Brain pericyte (primary cell): ENCODE results near the gene CENPX.

ENCODE experiments used
- DNase-seq: peaks from one replicate; pipeline ENCODE4 v3.0.0-alpha.2; 2012; ENCODE audit warnings: low read depth, low spot score

The CENPX gene

DNA sequence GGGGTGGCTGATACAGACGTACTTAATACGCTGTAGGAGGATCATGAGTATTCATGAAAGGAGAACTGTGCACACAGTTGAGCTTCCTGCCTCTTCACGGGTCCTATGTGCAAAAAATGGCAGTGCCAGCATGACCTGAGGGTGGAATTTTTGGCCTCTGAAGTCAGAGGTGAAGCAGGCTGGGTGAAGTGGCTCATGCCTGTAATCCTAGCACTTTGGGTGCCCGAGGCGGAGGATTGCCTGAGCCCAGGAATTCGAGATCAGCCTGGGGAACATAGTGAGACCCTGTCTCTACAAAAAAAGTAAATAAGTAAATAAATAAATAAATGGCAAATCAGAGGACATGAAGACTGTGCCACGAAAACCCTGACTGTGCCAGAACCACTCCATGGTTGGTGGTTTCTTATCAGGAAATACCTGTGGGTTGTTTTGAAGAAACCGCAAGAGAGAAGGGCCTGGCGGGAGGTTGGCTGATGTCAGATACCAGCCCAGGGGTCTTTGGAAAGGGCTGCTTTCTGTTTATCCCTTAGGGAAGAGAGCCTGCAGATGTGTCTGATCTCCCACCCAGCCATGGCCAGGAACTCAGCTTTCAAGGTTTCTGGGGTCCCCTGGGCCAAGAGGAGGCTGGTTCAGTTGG is 41.9 kb downstream of the CENPX start:
- no peak for DNase-seq

DNA sequence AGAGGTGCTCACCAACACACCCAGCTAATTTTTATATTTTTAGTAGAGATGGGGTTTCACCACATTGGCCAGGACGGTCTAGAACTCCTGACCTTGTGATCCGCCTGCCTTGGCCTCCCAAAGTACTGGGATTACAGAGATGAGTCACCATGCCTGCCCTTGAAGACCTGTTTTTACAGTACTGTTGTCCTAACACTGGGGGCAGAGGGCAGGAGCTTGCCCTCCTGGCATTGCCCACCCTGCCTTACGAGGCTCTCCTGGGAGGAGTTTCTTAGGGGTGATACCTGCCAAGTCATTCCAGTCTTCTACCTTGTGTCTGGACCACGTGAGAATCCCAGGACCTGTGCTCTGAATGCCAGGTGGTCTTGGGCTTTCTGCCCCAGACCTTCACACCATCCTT is 42.6 kb downstream of the CENPX start:
- no peak for DNase-seq

DNA sequence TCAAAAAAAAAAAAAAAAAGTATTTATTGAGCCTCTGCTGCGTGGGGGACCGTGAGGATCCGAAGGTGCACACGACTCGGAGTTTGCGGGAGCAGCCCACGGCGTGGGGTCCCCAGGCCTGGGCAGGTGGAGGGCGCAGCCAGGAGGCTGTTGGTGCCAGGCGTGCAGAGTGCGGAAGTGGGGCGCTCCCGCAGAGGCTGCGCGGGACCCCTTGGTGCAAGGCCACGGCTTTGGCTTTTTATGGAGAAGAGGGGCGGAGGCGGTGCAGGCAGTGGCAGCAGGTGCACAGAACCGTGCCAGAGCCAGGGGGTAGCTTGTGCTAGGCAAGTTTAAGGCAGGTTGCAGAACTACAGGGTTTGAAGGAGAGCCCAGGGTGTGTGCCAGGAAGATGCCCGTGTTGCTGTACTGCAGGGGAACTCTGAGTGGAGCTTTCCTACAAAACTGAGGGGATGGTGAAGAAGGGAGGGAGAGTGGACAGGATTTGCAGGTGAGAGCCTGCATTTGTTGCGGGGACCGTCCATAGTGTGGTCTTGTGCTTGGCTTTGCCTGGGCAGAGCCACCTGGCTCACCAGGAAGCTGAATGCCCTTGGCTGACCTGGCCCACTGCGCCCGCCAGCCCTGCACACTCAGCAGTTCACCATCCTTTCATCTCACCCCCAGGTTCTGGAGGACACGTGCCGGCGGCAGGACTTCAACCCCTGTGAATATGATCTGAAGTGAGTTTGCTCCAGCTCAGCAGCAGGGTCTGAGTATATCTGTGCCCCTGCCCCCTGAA is 44.0 kb downstream of the CENPX start:
- DNase-seq = no peak

DNA sequence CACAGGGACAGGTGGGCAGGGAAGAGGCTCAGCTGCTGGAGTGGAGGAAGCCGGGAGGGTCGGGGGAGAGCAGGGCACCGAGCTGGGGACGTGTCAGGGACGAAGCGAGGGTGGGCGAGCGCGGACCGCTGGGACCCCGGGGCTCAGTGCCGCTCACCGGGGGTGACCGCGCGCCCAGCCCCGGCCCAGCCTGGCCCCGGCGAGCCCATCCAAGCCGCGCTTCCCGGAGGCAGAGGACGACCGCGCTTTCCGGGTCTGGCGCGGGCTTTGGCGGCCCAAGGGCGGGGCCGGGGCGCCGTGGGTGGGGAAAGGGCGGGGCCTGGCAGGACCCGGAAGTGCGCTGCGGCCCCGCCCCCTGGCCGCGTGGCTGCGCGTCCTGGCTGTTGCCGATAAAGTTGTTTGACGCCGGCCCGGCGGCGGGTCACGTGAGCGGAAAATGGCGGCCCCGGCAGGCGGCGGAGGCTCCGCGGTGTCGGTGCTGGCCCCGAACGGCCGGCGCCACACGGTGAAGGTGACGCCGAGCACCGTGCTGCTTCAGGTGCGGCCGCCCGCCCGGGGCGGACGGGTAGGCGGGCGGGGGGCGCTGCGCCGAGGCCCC is 45.4 kb downstream of the CENPX start, which contains the start of gene ASPSCR1:
TSS of gene ASPSCR1 (plus strand) at position 419 of the 598 bp plus-strand sequence. CDS start at position 437, 18 bp downstream.
- no peak for DNase-seq

DNA sequence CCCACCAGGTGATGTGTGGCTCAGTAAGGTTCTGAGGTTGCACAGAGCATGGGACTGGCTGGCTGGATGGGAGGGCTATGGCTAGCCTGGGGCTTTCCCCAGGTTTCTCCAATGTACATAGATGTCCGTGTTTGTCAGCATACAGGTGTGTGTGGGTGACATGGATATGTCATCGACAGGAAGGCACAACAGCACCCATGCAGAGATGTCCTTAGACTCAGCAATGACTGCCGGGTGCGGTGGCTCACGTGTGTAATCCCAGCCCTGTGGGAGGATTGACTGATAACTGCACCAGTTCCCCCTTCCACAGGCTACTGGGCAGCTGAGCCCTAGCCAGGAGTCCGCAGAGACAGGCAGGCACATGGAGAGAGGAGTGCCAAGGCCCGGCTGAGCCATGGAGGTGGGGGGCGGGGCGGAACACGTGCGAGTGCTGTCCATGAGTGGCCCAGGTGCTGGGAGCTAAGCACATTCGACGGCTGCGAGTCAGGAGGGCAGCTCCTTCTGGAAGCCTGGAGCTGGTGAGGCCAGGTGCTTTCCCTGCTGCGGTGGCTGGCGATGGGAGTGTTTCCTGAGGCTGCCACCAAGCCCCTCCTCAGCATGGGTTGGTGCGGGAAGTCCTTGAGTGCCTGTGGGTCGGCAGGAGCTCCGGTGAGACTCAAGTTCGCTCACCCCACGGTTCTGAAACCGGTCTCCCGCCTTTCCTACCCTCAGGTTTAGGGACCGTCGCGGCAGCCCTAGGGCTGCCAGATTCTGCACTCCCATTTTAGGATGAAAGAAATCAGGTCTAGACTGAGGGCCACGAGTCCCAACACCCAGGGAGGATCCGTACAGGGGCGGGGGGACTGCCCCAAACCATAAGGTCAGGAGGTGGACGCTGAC is 46.1 kb downstream of the CENPX start:
- no peak for DNase-seq

DNA sequence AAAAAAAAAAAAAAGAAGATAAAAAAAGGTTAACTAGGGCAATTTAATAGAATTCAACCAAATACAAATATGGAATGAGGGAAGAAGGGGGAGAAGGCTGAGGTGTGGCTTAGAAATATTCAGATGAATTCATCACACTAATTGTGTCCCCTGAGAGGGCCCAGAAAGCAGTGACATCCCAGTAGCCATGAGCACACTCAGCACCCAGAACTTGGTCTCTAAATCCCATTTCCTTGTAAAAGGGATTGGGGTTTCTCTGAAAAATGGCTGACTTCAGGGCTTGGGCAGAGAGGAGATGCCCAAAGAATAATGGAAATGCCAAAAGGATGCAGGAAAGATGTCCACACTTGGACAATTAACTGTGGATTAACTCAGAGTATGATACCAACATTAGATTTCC is 49.2 kb downstream of the CENPX start:
- no peak for DNase-seq

DNA sequence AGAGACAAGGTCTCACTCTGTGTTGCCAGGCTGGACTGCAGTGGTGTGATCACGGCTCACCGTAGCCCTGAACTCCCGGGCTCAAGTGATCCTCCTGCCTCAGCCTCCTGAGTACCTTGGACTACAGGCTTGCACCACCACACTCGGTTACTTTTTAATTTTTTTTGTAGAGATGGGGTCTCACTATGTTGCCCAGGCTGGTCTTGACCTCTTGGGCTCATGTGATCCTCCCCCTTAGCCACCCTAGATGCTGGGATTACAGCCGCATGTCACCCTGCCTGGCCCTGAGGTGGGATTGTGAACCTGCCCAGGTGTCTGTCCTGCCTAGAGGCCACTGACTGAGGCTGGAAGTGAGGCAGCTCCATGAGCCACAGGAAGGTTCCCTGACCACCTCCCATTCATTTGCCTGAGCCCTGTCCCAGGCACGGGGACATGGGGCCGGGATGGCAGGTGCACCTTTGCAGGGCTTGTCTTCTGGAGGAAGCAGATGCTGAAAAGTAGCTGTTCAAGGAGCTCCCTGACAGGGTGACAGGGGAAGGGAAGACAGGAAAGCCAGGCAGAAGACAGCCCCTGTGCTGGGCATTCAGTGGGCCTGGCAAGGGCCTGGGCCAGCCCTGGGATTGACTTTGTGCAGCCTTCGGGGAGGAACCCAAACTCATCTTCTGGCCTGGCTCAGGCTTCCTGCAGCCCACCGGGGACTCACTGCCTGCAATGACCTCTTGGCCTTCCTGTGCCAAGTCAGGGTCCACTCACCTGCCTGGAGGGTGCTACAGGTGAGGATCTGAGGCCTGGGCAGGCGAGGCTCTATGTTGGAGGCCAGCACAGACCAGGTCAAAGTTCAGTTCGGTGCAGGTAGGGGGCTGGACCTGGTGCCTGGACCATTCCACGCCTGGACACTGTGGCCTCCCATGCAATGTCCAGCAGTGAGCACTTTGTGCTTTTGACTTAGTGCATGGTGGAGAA is 53.5 kb downstream of the CENPX start:
- DNase-seq = no peak
